Stomach (tissue), 4 donors: ENCODE results near the gene SNX13.

ENCODE experiments used
- POLR2A ChIP-seq, 4 donors: fragments of 450-650 bp; IDR thresholded peaks; one replicate each; pipeline ENCODE4 v1.6.1; 2016; ENCODE audit warnings: antibody characterized with exemption in 4 of 4, control low read depth in 2 of 4, mild to moderate bottlenecking in 1 of 4, moderate library complexity in 1 of 4
- POLR2AphosphoS5 ChIP-seq, 3 donors: sonication (generic); formaldehyde crosslinking; IDR thresholded peaks; one replicate each; pipeline ENCODE4 v1.6.1; 2016; ENCODE audit warnings: antibody characterized with exemption in 3 of 3

DNA sequence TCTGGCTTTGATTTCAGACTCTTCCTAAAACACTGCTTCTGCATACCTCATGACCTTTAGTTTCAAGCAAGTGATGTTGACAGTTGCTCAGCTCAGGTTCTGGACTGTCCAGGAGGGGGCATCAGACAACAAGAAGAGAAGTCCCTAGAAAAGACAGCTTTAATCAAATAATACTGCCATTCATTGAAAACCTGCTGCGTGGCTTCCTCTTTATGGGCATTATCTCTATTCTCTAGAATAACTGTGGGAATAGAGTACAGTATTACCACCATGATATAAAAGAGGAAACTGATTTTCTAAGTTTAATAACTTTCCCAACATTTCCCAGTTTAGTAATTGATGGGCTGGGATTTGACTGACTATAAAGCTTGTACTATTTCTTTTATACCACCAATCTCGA is 170.4 kb downstream of the SNX13 start:
- TF ChIP-seq POLR2A (IDR thresholded peaks at IDR 0.05) (no peak), POLR2AphosphoS5 (IDR thresholded peaks at IDR 0.05) (no peak)
